Erythroblast (primary cell): ENCODE measurements around the gene PPHLN1.

ENCODE experiments used
- GATA1 ChIP-seq: IDR thresholded peaks from 2 replicates; pipeline ENCODE4 v1.6.1; 2011; ENCODE audit warnings: low read depth, mild to moderate bottlenecking, control low read depth, low read length, moderate library complexity
- POLR2A ChIP-seq: IDR thresholded peaks from 2 replicates; pipeline ENCODE4 v1.6.1; 2011; ENCODE audit warnings: mild to moderate bottlenecking, low read length

DNA sequence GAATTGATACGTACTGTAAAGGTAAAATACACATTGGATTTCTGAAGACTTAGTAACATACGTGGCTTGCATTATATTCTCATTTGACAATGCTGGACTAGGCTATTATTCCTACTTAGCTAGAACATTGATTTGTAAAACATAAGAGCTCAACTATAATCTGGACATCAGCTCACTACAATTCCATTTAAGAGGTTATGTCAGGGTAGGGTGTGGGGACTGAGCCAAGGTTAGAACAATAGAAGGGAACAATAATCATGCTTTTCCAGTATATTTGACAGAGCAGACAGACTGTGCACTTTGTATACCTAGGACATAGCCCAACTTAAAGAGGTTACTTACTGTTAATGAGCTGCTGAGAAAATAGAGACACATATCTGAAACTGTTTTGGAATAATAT lies 10.9 kb upstream of the PPHLN1 start:
- TF ChIP-seq POLR2A, result no peak
- TF ChIP-seq GATA1, result no peak
